Muscle of leg (tissue), 11 donors: ENCODE measurements around the gene PLCL1. TPM values are rescaled to one million over a fixed set of nuclear protein-coding genes. Genes with fewer than 3 reads are reported as not detected.
"Not testable (repeated sequence)": the region's sequence is repeated elsewhere in the genome, so short reads cannot be mapped to it uniquely, and the experiment has no call there.

ENCODE experiments used
- DNase-seq: peaks from one replicate; pipeline ENCODE4 v3.0.0; 2013
- H3K27ac ChIP-seq: one replicate; pipeline ENCODE4 v1.5.1; 2013; ENCODE audit warnings: mild to moderate bottlenecking, low read length, control low read depth
- H3K27me3 ChIP-seq: one replicate; pipeline ENCODE4 v1.6.1; 2013; ENCODE audit warnings: low read length; ENCODE audit not compliant: control insufficient read depth, insufficient read depth
- H3K36me3 ChIP-seq: one replicate; pipeline ENCODE4 v1.6.1; 2013; ENCODE audit warnings: low read length; ENCODE audit not compliant: control insufficient read depth, insufficient read depth
- H3K4me1 ChIP-seq: one replicate; pipeline ENCODE4 v1.6.1; 2013; ENCODE audit warnings: low read length; ENCODE audit not compliant: control insufficient read depth, insufficient read depth
- H3K4me3 ChIP-seq: one replicate; pipeline ENCODE4 v1.5.1; 2013; ENCODE audit warnings: low read length, control low read depth
- H3K9me3 ChIP-seq: replicated peaks from 2 replicates; pipeline ENCODE4 v1.6.1; 2013; ENCODE audit warnings: low read depth, low read length; ENCODE audit not compliant: control insufficient read depth
- WGBS: methylation state at CpG from one replicate; pipeline ENCODE4 v1.1.5; 2013; ENCODE audit warnings: missing lambda C conversion rate; ENCODE audit not compliant: insufficient coverage; 5-methylcytosine and 5-hydroxymethylcytosine counted together
- polyA plus RNA-seq, 8 donors: library from polyadenylated mRNA; unstranded; fragments of 120-200 nt; gene quantifications; one replicate each; pipeline versions ENCODE4 v1.2.1 to v1.2.3, GENCODE V29; 2013; ENCODE audit warnings: inconsistent platforms in 1 of 8, low replicate concordance in 1 of 8; ENCODE audit not compliant: insufficient read length in 8 of 8, insufficient read depth in 1 of 8
- total RNA-seq: library from RNA; stranded (reverse); fragments of 120-200 nt; gene quantifications from one replicate; pipeline ENCODE4 v1.2.4, GENCODE V29; 2013

PLCL1 gene
- total and polyA plus RNA-seq, 9 donors: 9.5 to 17.7 (median 12.7) TPM

DNA sequence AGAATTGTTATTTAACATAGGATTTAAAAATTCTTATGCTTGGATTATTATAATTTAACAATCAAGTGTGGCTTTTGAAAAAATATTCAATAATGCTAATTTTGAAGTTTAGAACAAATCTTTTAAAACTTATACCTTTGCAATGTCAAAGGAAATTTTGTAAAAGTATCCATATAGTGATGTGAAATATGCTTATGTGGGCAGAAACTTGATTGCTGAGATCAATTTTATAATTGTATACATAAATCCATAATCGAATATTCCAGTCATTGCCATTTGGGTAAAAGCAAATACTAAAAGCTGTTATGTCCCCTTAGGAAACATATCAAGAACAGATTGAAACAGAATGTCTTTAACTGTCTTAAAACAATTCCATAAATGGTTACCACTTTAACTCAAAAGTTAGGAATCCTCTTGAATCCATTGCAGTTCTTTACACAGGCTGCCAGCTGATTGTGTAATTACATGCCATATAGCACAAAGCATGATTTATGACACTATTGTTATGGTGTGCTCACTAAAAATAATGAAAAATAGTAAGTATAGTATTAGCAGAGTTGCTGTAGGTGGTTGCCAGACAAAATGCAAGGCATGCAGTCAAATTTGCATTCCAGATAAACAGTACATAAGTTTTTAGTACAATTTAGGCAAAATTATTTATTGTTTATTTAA lies 24.2 kb downstream of the PLCL1 start:
- no CpG with 5 or more reads among the region's 1 CpG for WGBS
- Histone ChIP-seq H3K36me3 (no peaks in the 10 kb centered on the region), H3K27ac (no peak overlapping the region), H3K9me3 (no peaks in the 10 kb centered on the region), H3K27me3 (no peaks in the 10 kb centered on the region), H3K4me3 (no peak overlapping the region), H3K4me1 (no peaks in the 10 kb centered on the region)
- DNase-seq: peak; percentile 33

DNA sequence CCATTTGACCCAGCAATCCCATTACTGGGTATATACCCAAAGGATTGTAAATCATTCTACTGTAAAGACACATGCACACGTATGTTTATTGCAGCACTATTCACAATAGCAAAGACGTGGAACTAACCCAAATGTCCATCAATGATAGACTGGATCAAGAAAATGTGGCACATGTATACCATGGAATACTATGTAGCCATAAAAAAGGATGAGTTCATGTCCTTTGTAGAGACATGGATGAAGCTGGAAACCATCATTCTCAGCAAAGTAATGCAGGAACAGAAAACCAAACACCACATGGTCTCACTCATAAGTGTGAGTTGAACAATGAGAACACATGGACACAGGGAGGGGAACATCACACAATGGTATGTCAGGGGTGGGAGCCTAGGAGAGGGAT lies 30.4 kb downstream of the PLCL1 start:
- WGBS: no CpG with 5 or more reads among the region's 2 CpGs
- H3K36me3 ChIP-seq, H3K27ac ChIP-seq, H3K4me1 ChIP-seq, H3K9me3 ChIP-seq, H3K27me3 ChIP-seq, DNase-seq, H3K4me3 ChIP-seq: not testable (repeated sequence)

DNA sequence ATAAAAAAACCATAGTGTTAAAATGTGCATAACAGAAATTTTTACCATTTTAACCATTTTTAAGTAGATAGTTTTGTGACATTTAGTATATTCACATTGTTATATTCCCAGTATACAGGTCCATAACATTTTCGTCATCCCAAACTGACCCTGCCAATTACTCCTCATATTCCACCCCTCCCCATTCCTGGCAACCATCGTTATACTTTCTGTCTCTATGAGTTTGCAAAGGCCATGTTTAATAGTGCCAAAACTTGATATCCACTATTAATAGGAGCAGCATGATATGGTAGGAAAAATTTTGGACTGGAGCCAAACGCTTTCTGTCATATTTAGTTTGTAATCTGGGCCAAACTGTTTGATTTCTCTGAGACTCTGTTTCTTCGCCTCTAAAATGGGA lies 30.9 kb downstream of the PLCL1 start:
- H3K4me3 ChIP-seq: no peak overlapping the region
- H3K27ac ChIP-seq: no peak overlapping the region
- H3K36me3 ChIP-seq: no peaks in the 10 kb centered on the region
- H3K9me3 ChIP-seq: no peaks in the 10 kb centered on the region
- H3K4me1 ChIP-seq: peaks cover 4% of the 10 kb centered on the region
- WGBS: 70% methylated on average over 2 of the region's 4 CpGs
- no peaks in the 10 kb centered on the region for H3K27me3 ChIP-seq
- peak; percentile 42 for DNase-seq

DNA sequence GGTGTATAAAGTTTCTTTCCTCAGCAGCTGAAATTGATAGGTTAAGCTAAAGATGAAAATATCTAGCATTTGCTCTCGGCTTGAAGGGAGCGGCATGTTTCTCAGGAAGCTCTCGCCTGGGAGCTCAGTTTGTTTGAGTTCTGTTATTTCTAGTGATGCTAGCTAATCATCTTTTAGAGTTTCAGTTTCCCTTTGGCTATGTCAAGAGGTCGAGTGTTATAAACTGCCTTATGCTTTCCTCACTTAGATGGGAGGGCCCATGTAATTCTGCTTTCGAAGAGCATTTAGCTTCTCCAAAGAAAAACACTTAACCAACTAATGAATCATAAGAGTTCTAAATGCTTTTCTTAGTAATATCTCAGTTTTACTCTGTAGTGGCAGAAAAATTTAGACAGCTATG lies 33.6 kb downstream of the PLCL1 start:
- 17% methylated on average over 1 of the region's 5 CpGs for WGBS
- Histone ChIP-seq H3K27me3 (no peaks in the 10 kb centered on the region), H3K9me3 (no peaks in the 10 kb centered on the region), H3K36me3 (no peaks in the 10 kb centered on the region), H3K4me3 (no peak overlapping the region), H3K4me1 (peaks cover 4% of the 10 kb centered on the region), H3K27ac (peak overlapping the region; percentile 88)
- DNase-seq: peak; percentile 92

DNA sequence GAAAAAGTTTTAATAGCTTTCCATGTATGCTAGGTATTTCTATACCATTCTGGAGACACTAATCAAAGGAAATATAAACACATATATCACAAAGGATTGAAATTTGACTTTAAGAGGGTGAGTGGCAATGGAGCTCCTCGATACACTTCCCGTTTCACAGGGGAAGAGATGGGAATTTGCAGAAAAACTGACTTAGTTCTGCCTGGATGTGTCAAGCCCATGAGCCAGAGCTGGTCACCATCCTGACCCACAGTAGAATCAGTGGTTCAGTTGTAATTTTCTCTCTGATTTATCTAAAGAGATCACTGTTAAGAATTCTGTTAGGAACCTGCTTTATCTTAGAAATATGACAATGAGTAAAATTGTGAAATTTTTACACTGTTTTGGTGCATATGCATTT lies 34.2 kb downstream of the PLCL1 start:
- Histone ChIP-seq H3K27me3 (no peaks in the 10 kb centered on the region), H3K4me3 (no peak overlapping the region), H3K4me1 (peaks cover 4% of the 10 kb centered on the region), H3K9me3 (no peaks in the 10 kb centered on the region), H3K36me3 (no peaks in the 10 kb centered on the region), H3K27ac (peak overlapping the region; percentile 88)
- DNase-seq: peak; percentile 53
- WGBS: no CpG with 5 or more reads among the region's 2 CpGs

DNA sequence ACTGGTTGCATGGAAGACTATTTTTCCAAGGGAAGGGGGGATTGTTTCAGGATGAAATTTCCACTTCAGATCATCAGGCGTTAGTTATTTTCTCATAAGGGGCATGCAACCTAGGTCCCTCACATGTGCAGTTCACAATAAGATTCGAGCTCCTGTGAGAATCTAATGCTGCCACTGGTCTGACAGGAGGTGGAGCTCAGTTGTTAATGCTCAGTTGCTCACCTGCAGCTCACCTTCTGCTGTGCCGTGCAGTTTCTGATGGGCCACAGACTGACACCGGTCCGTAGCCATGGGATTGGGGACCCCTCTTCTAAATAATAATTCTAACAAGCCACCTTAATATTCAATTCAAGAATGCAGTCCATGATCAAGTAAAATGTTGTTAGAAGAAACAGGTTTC lies 34.9 kb downstream of the PLCL1 start:
- WGBS: 60% methylated on average over 2 of the region's 5 CpGs
- H3K4me1 ChIP-seq: peaks cover 4% of the 10 kb centered on the region
- no peaks in the 10 kb centered on the region for H3K27me3 ChIP-seq
- no peak overlapping the region for H3K4me3 ChIP-seq
- peak overlapping the region; percentile 47 for H3K27ac ChIP-seq
- no peaks in the 10 kb centered on the region for H3K9me3 ChIP-seq
- peak; percentile 33 for DNase-seq
- no peaks in the 10 kb centered on the region for H3K36me3 ChIP-seq

DNA sequence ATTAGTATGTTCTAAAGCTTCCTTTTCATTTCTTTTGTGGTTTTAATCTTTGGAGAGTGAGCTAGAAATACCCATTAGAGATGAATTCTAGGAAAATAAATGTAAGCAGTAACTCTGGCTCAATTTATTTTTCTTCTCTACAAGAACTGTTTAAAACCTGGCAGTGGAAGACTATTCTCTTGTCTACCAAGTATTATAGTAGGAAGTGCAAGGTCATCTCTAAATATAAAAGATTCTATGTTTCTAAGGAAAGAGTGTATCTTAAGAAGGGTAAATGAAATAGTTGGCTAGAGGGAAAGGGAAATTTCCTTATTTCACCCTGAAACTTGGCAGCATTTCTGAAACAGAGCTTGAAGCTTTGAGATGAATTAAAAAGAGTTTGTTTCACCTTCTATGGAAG lies 35.5 kb downstream of the PLCL1 start:
- peak; percentile 79 for DNase-seq
- peak overlapping the region; percentile 47 for H3K27ac ChIP-seq
- peaks cover 4% of the 10 kb centered on the region for H3K4me1 ChIP-seq
- H3K27me3 ChIP-seq: no peaks in the 10 kb centered on the region
- no peaks in the 10 kb centered on the region for H3K36me3 ChIP-seq
- no peak overlapping the region for H3K4me3 ChIP-seq
- no peaks in the 10 kb centered on the region for H3K9me3 ChIP-seq

DNA sequence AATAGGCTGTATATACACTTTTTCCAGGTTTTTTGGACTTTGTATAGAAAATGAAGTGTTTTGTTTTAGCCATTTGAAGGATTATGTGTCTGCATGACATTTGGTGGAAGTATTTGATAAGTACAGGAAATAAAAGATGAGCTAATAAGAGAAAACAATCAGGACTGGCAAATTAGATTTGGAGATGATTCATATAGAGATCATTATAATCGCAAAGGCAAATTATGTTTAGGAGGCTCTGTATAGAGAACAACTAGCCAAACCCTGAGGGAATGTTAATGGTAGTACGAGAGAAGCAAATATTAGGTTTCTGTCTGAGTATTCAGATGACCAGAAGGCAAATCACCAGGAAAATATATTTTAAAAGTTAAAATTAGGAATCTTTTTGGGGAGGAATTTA lies 41.7 kb downstream of the PLCL1 start:
- no peak for DNase-seq
- H3K4me3 ChIP-seq: no peak overlapping the region
- no peak overlapping the region for H3K27ac ChIP-seq
- H3K4me1 ChIP-seq: peaks cover 2% of the 10 kb centered on the region
- no peaks in the 10 kb centered on the region for H3K27me3 ChIP-seq
- H3K9me3 ChIP-seq: no peaks in the 10 kb centered on the region
- WGBS: 78% methylated on average over 1 of the region's 2 CpGs
- no peaks in the 10 kb centered on the region for H3K36me3 ChIP-seq

DNA sequence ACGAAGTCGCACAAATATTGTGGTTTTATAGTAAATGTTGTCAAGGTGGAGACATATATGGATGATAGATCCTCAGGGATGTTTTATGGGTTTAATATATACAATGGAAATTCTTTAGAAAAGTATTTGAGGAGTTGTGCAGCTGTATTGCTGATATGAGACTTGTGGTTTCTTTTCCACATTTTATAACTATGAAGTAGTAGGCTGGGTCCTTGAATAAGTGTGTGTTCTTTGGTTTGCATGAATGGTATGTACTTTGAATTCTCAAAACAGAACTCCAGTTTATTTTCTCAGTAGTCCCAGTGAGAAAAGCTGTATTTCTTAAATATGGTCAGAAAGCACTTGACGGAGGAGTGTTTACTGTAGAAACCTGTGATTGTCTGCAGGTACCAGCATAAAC lies 42.4 kb downstream of the PLCL1 start:
- H3K36me3 ChIP-seq: no peaks in the 10 kb centered on the region
- WGBS: 29% methylated on average over 1 of the region's 3 CpGs
- no peaks in the 10 kb centered on the region for H3K27me3 ChIP-seq
- H3K27ac ChIP-seq: no peak overlapping the region
- DNase-seq: peak; percentile 59
- peaks cover 7% of the 10 kb centered on the region for H3K4me1 ChIP-seq
- H3K4me3 ChIP-seq: no peak overlapping the region
- H3K9me3 ChIP-seq: no peaks in the 10 kb centered on the region

DNA sequence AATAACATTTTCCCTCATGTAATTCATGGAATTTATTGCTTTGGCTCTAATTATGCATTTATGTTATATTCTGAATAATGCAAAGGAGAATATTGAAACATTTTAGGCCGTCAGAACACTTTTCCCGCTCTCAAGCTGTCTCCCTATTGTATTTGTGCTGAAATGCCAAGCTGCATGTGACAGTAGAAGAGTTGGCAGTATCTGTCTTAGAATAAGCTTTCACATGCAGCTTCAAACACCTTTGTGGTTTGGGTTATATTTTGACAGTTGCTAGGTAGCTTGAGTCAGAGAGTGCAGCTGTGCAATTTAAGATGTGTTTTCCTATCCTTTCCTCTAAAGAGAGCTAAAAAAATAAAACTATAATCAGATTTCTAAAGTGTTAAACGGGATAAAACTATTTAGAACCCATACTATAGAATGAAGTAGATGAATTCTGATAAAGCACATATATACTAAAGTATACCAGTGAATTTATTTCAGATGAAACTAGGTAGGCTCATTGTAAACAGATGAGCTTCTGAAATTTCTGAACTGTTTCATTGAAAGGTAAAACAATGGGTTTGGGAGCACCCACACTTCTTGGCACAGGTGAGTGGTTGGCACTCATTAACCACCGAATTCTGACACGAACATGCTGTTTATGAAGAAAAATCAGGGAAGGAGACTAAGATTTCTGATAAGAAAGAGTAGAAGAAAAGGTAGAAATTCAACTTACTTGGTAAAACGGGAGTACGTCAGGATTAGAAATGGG lies 43.4 kb downstream of the PLCL1 start:
- H3K4me3 ChIP-seq: no peak overlapping the region
- DNase-seq: peak; percentile 65
- H3K27me3 ChIP-seq: no peaks in the 10 kb centered on the region
- WGBS: 84% methylated on average over 4 of the region's 7 CpGs
- no peaks in the 10 kb centered on the region for H3K9me3 ChIP-seq
- no peaks in the 10 kb centered on the region for H3K36me3 ChIP-seq
- H3K27ac ChIP-seq: no peak overlapping the region
- H3K4me1 ChIP-seq: peaks cover 9% of the 10 kb centered on the region
